Skeletal muscle tissue (tissue), 4 donors: ENCODE data around the gene CEACAM16. TPM values are rescaled to one million over a fixed set of nuclear protein-coding genes. Genes with fewer than 3 reads are reported as not detected.
A peak's percentile ranks its signal among the peaks of the same experiment; 100 is the strongest.

Experiments used
- H3K27ac ChIP-seq: one replicate; pipeline ENCODE4 v1.7.0; 2013; ENCODE audit warnings: mild to moderate bottlenecking, low read depth, low read length, inconsistent platforms
- H3K27me3 ChIP-seq, 3 donors: one replicate each; pipeline ENCODE4 v1.7.0; 2013; ENCODE audit warnings: low read length in 3 of 3; ENCODE audit not compliant: control insufficient read depth in 3 of 3, insufficient read depth in 3 of 3
- H3K36me3 ChIP-seq, 3 donors: one replicate each; pipeline ENCODE4 v1.7.0; 2013; ENCODE audit warnings: low read length in 3 of 3; ENCODE audit not compliant: control insufficient read depth in 3 of 3, insufficient read depth in 3 of 3
- H3K4me1 ChIP-seq, 3 donors: one replicate each; pipeline ENCODE4 v1.7.0; 2013; ENCODE audit warnings: low read length in 3 of 3, mild to moderate bottlenecking in 3 of 3; ENCODE audit not compliant: control insufficient read depth in 3 of 3, insufficient read depth in 3 of 3
- H3K4me3 ChIP-seq, 3 donors: one replicate each; pipeline ENCODE4 v1.7.0; 2013; ENCODE audit warnings: low read length in 3 of 3
- H3K9ac ChIP-seq, 3 donors: one replicate each; pipeline ENCODE4 v1.7.0; 2013; ENCODE audit warnings: low read length in 3 of 3, mild to moderate bottlenecking in 3 of 3, moderate library complexity in 2 of 3, low read depth in 1 of 3
- H3K9me3 ChIP-seq, 3 donors: one replicate each; pipeline ENCODE4 v1.7.0; 2013; ENCODE audit warnings: low read length in 3 of 3; ENCODE audit not compliant: control insufficient read depth in 3 of 3
- total RNA-seq: library from RNA; depleted of rRNA; stranded (reverse); fragments of >200 nt; gene quantifications from one replicate; pipeline ENCODE4 v1.2.3, GENCODE V29; 2014
- donor health status: Osteomylitis.

The CEACAM16 gene
- total RNA-seq, 1 donor from 2014 or later, result 1.0 TPM

- Histone ChIP-seq H3K4me3 (peak overlapping the region; percentile 61 to 83 (median 78)), H3K36me3 (peaks cover 14 to 22% (median 17%) of the 10 kb centered on the region in 3 donors), H3K9me3 (no peaks in the 10 kb centered on the region), H3K4me1 (peaks cover 61 to 73% (median 63%) of the 10 kb centered on the region in 3 donors), H3K9ac (peak overlapping the region; percentile 76 to 92 (median 91)), H3K27ac (peak overlapping the region; percentile 93), H3K27me3 (no peaks in the 10 kb centered on the region)
These were observed 50.3 kb downstream of the CEACAM16 start for GRCh38 chr19:44749292-44749691.

GRCh38 chr19:44749994-44750393 lies 51.0 kb downstream of the CEACAM16 start:
- no peaks in the 10 kb centered on the region for H3K27me3 ChIP-seq
- peaks cover 61 to 71% (median 64%) of the 10 kb centered on the region in 3 donors for H3K4me1 ChIP-seq
- peaks cover 14 to 22% (median 17%) of the 10 kb centered on the region in 3 donors for H3K36me3 ChIP-seq
- peak overlapping the region; percentile 76 to 92 (median 91) for H3K9ac ChIP-seq
- peak overlapping the region; percentile 61 to 83 (median 78) for H3K4me3 ChIP-seq
- peak overlapping the region; percentile 93 for H3K27ac ChIP-seq
- H3K9me3 ChIP-seq, result no peaks in the 10 kb centered on the region

- H3K4me1 ChIP-seq, result peaks cover 69 to 72% (median 70%) of the 10 kb centered on the region in 3 donors
- H3K27me3 ChIP-seq, result no peaks in the 10 kb centered on the region
- H3K27ac ChIP-seq, result peak overlapping the region; percentile 99
- H3K9me3 ChIP-seq, result no peaks in the 10 kb centered on the region
- H3K4me3 ChIP-seq, result peak overlapping the region; percentile 66 to 77 (median 66)
- H3K9ac ChIP-seq, result peak overlapping the region; percentile 71 to 86 (median 78)
- peaks cover 17 to 30% (median 21%) of the 10 kb centered on the region in 3 donors for H3K36me3 ChIP-seq
These were observed 53.3 kb downstream of the CEACAM16 start for GRCh38 chr19:44752123-44752815.

GRCh38 chr19:44752816-44753625 lies 54.1 kb downstream of the CEACAM16 start:
- peak overlapping the region; percentile 99 for H3K27ac ChIP-seq
- H3K4me3 ChIP-seq, result peak overlapping the region; percentile 66 to 77 (median 66)
- H3K9ac ChIP-seq, result peak overlapping the region; percentile 71 to 86 (median 78)
- H3K36me3 ChIP-seq, result peaks cover 17 to 34% (median 21%) of the 10 kb centered on the region in 3 donors
- no peaks in the 10 kb centered on the region for H3K9me3 ChIP-seq
- no peaks in the 10 kb centered on the region for H3K27me3 ChIP-seq
- peaks cover 71 to 79% (median 72%) of the 10 kb centered on the region in 3 donors for H3K4me1 ChIP-seq

GRCh38 chr19:44753626-44753931 lies 54.6 kb downstream of the CEACAM16 start:
- Histone ChIP-seq H3K27ac (peak overlapping the region; percentile 99), H3K27me3 (no peaks in the 10 kb centered on the region), H3K4me3 (peak overlapping the region; percentile 76 to 82 (median 77)), H3K9ac (peak overlapping the region; percentile 86 to 91 (median 86)), H3K9me3 (no peaks in the 10 kb centered on the region), H3K36me3 (peaks cover 17 to 38% (median 24%) of the 10 kb centered on the region in 3 donors), H3K4me1 (peaks cover 75 to 84% (median 76%) of the 10 kb centered on the region in 3 donors)

GRCh38 chr19:44753932-44754749 lies 55.2 kb downstream of the CEACAM16 start:
- no peaks in the 10 kb centered on the region for H3K27me3 ChIP-seq
- peaks cover 17 to 38% (median 24%) of the 10 kb centered on the region in 3 donors for H3K36me3 ChIP-seq
- peak overlapping the region; percentile 76 to 82 (median 77) for H3K4me3 ChIP-seq
- no peaks in the 10 kb centered on the region for H3K9me3 ChIP-seq
- H3K27ac ChIP-seq, result peak overlapping the region; percentile 99
- peak overlapping the region; percentile 86 to 91 (median 86) for H3K9ac ChIP-seq
- peaks cover 77 to 85% (median 78%) of the 10 kb centered on the region in 3 donors for H3K4me1 ChIP-seq

- H3K9ac ChIP-seq, result peak overlapping the region; percentile 69 to 86 (median 79)
- peaks cover 20 to 41% (median 29%) of the 10 kb centered on the region in 3 donors for H3K36me3 ChIP-seq
- no peaks in the 10 kb centered on the region for H3K27me3 ChIP-seq
- H3K4me3 ChIP-seq, result peak overlapping the region; percentile 22 to 66 (median 46)
- H3K27ac ChIP-seq, result peak overlapping the region; percentile 99
- H3K9me3 ChIP-seq, result no peaks in the 10 kb centered on the region
- H3K4me1 ChIP-seq, result peaks cover 71 to 86% (median 74%) of the 10 kb centered on the region in 3 donors
These were observed 55.8 kb downstream of the CEACAM16 start for GRCh38 chr19:44754750-44755080.

GRCh38 chr19:44755219-44755618 lies 56.3 kb downstream of the CEACAM16 start:
- peaks cover 67 to 83% (median 69%) of the 10 kb centered on the region in 3 donors for H3K4me1 ChIP-seq
- H3K27ac ChIP-seq, result peak overlapping the region; percentile 99
- no peaks in the 10 kb centered on the region for H3K9me3 ChIP-seq
- peak overlapping the region; percentile 22 to 66 (median 46) for H3K4me3 ChIP-seq
- H3K27me3 ChIP-seq, result no peaks in the 10 kb centered on the region
- peaks cover 24 to 40% (median 32%) of the 10 kb centered on the region in 3 donors for H3K36me3 ChIP-seq
- H3K9ac ChIP-seq, result peak overlapping the region; percentile 69 to 86 (median 79)

GRCh38 chr19:44756089-44756562 lies 57.2 kb downstream of the CEACAM16 start:
- Histone ChIP-seq H3K36me3 (peaks cover 23 to 36% (median 30%) of the 10 kb centered on the region in 3 donors), H3K9me3 (no peaks in the 10 kb centered on the region), H3K27ac (peak overlapping the region; percentile 99), H3K4me3 (no peak overlapping the region), H3K27me3 (no peaks in the 10 kb centered on the region), H3K4me1 (peaks cover 59 to 74% (median 62%) of the 10 kb centered on the region in 3 donors), H3K9ac (peak overlapping the region in 2 of 3 donors; percentile 62 to 76)
